H1 (cell line): ENCODE data around the gene RAB3IP. TPM values are rescaled to one million over a fixed set of nuclear protein-coding genes. Genes with fewer than 3 reads are reported as not detected.
"Not testable (repeated sequence)": the region's sequence is repeated elsewhere in the genome, so short reads cannot be mapped to it uniquely, and the experiment has no call there.

ENCODE experiments used
- CTCF ChIA-PET: fragments of 300-600 bp; sonication (Branson Sonifier 250); formaldehyde crosslinking; loops from one replicate; lab custom pipeline; 2021; ENCODE audit not compliant: partially characterized antibody; lab: Charles Lee
- POLR2A ChIA-PET: fragments of 300-600 bp; sonication (Branson Sonifier 250); formaldehyde crosslinking; loops from one replicate; lab custom pipeline; 2021; ENCODE audit warnings: inconsistent platforms; ENCODE audit not compliant: partially characterized antibody; lab: Charles Lee
- DNase-seq, 2 experiments: peaks; one replicate each; pipeline versions ENCODE4 v3.0.0 to v3.0.0-alpha.2; 2010 to 2022; ENCODE audit warnings: low spot score in 2 of 2, low read depth in 1 of 2, mixed read lengths in 1 of 2
- FAIRE-seq: peaks from 2 replicates; lab custom pipeline; 2011; peaks lifted over from hg19 to GRCh38; lab: Jason Lieb, UNC
- H2AFZ ChIP-seq: 2 replicates; pipeline ENCODE4 v1.8.1; 2012; ENCODE audit warnings: low read length, inconsistent platforms
- H2AK5ac ChIP-seq: 2 replicates; pipeline ENCODE4 v1.6.1; 2013; ENCODE audit warnings: low read depth, low read length
- H2BK120ac ChIP-seq: replicated peaks from 2 replicates; pipeline ENCODE3; 2013; ENCODE audit warnings: low read depth, low read length, inconsistent platforms
- H2BK12ac ChIP-seq: 2 replicates; pipeline ENCODE4 v1.6.1; 2013; ENCODE audit warnings: low read depth, low read length
- H2BK15ac ChIP-seq: 2 replicates; pipeline ENCODE4 v1.6.1; 2013; ENCODE audit warnings: low read length
- H2BK20ac ChIP-seq: 2 replicates; pipeline ENCODE4 v1.6.1; 2013; ENCODE audit warnings: low read length
- H2BK5ac ChIP-seq: 2 replicates; pipeline ENCODE4 v1.6.1; 2013; ENCODE audit warnings: low read depth, low read length
- H3K14ac ChIP-seq: 2 replicates; pipeline ENCODE4 v1.6.1; 2013; ENCODE audit warnings: inconsistent platforms; ENCODE audit not compliant: insufficient read length
- H3K18ac ChIP-seq: 2 replicates; pipeline ENCODE4 v1.6.1; 2013; ENCODE audit warnings: low read length; ENCODE audit errors: extremely low read depth
- H3K23ac ChIP-seq: 2 replicates; pipeline ENCODE4 v1.6.1; 2013; ENCODE audit warnings: inconsistent platforms; ENCODE audit not compliant: insufficient read length
- H3K23me2 ChIP-seq: 2 replicates; pipeline ENCODE4 v1.6.1; 2013; ENCODE audit warnings: low read depth, low read length
- H3K27ac ChIP-seq: 2 replicates; pipeline ENCODE4 v1.6.1; 2011; ENCODE audit warnings: low read depth, low read length, inconsistent platforms
- H3K27me3 ChIP-seq, 4 experiments: replicated peaks in 1 of 4; 1 replicate in 1 of 4; 2 replicates in 3 of 4; pipeline versions ENCODE4 v1.6.1 to v1.8.1; 2011 to 2013; ENCODE audit warnings: low read length in 3 of 4, mild to moderate bottlenecking in 3 of 4, inconsistent platforms in 2 of 4, mixed read lengths in 2 of 4, moderate library complexity in 1 of 4; ENCODE audit not compliant: control insufficient read depth in 3 of 4, insufficient read depth in 3 of 4; ENCODE audit errors: extremely low read depth in 1 of 4
- H3K36me3 ChIP-seq, 4 experiments: 2 replicates each; pipeline versions ENCODE4 v1.6.1 to v1.8.1; 2011 to 2013; ENCODE audit warnings: mild to moderate bottlenecking in 4 of 4, low read length in 3 of 4, moderate library complexity in 2 of 4, control low read depth in 1 of 4, inconsistent platforms in 1 of 4; ENCODE audit not compliant: insufficient read depth in 4 of 4, control insufficient read depth in 2 of 4
- H3K4ac ChIP-seq: replicated peaks from 2 replicates; pipeline ENCODE3; 2013; ENCODE audit warnings: low read length, low read depth, mixed read lengths, inconsistent platforms; ENCODE audit not compliant: insufficient read length
- H3K4me1 ChIP-seq, 4 experiments: replicated peaks in 1 of 4; 1 replicate in 1 of 4; 2 replicates in 3 of 4; pipeline versions ENCODE4 v1.6.1 to v1.8.1; 2011 to 2013; ENCODE audit warnings: low read length in 3 of 4, inconsistent platforms in 2 of 4, mixed read lengths in 1 of 4; ENCODE audit not compliant: insufficient read depth in 4 of 4, control insufficient read depth in 3 of 4
- H3K4me2 ChIP-seq, 2 experiments: 2 replicates each; pipeline versions ENCODE4 v1.6.1 to v1.8.1; 2011 to 2013; ENCODE audit warnings: low read depth in 2 of 2, low read length in 2 of 2, control low read depth in 1 of 2, inconsistent platforms in 1 of 2, mild to moderate bottlenecking in 1 of 2; ENCODE audit not compliant: insufficient read depth in 1 of 2
- H3K4me3 ChIP-seq, 4 experiments: fragments of 200-600, 300-600 bp in 1 of 4; sonication (generic), shearing (Covaris generic), sonication (Bioruptor Twin) in 1 of 4; 2 replicates each; pipeline versions ENCODE4 v1.5.1 to v1.8.1; 2011 to 2016; ENCODE audit warnings: low read length in 4 of 4, low read depth in 3 of 4, control low read depth in 2 of 4, inconsistent platforms in 2 of 4, mild to moderate bottlenecking in 2 of 4, mixed read lengths in 1 of 4, moderate library complexity in 1 of 4; ENCODE audit not compliant: insufficient read depth in 2 of 4; ENCODE audit errors: extremely low read depth in 1 of 4
- H3K56ac ChIP-seq: replicated peaks from 2 replicates; pipeline ENCODE3; 2013; ENCODE audit warnings: low read depth, mild to moderate bottlenecking, mixed read lengths, low read length, inconsistent platforms; ENCODE audit not compliant: insufficient read length
- H3K79me1 ChIP-seq: 2 replicates; pipeline ENCODE4 v1.6.1; 2013; ENCODE audit warnings: low read depth, low read length, control low read depth
- H3K79me2 ChIP-seq, 2 experiments: 2 replicates each; pipeline versions ENCODE4 v1.6.1 to v1.8.1; 2012 to 2013; ENCODE audit warnings: low read length in 2 of 2, mild to moderate bottlenecking in 2 of 2, inconsistent platforms in 1 of 2; ENCODE audit not compliant: insufficient read depth in 2 of 2, control insufficient read depth in 1 of 2
- H3K9ac ChIP-seq, 4 experiments: replicated peaks in 1 of 4; 1 replicate in 1 of 4; 2 replicates in 3 of 4; pipeline versions ENCODE4 v1.6.1 to v1.8.1; 2011 to 2013; ENCODE audit warnings: low read depth in 3 of 4, low read length in 3 of 4, control low read depth in 2 of 4, mild to moderate bottlenecking in 2 of 4, moderate library complexity in 2 of 4, inconsistent platforms in 1 of 4; ENCODE audit errors: extremely low read depth in 1 of 4
- H3K9me3 ChIP-seq, 2 experiments: 2 replicates each; pipeline versions ENCODE4 v1.6.1 to v1.8.1; 2012 to 2013; ENCODE audit warnings: mild to moderate bottlenecking in 2 of 2, moderate library complexity in 2 of 2, control low read depth in 1 of 2, inconsistent platforms in 1 of 2, low read depth in 1 of 2, low read length in 1 of 2, mixed read lengths in 1 of 2; ENCODE audit not compliant: insufficient read depth in 2 of 2
- H4K20me1 ChIP-seq, 2 experiments: replicated peaks in 1 of 2; 2 replicates each; pipeline versions ENCODE3 to v1.8.1; 2011 to 2013; ENCODE audit warnings: inconsistent platforms in 2 of 2, low read length in 2 of 2, mild to moderate bottlenecking in 1 of 2; ENCODE audit not compliant: insufficient read depth in 2 of 2, control insufficient read depth in 1 of 2
- H4K5ac ChIP-seq: 2 replicates; pipeline ENCODE4 v1.6.1; 2013; ENCODE audit warnings: low read length, low read depth, mixed read lengths, inconsistent platforms; ENCODE audit not compliant: insufficient read length
- H4K8ac ChIP-seq: 2 replicates; pipeline ENCODE4 v1.8.0; 2013; ENCODE audit warnings: mild to moderate bottlenecking, moderate library complexity, low read length, inconsistent platforms; ENCODE audit not compliant: insufficient read depth; ENCODE audit errors: extremely low read depth
- H4K91ac ChIP-seq: replicated peaks from 2 replicates; pipeline ENCODE3; 2013; ENCODE audit warnings: low read length, mixed read lengths, inconsistent platforms; ENCODE audit not compliant: insufficient read length
- WGBS, 2 experiments: shearing (Covaris generic) in 1 of 2; methylation state at CpG; one replicate each; pipeline versions ENCODE4 v1.1.6 to v1.1.7; 2013 to 2015; ENCODE audit warnings: low lambda C conversion rate in 2 of 2, mixed read lengths in 2 of 2, inconsistent platforms in 1 of 2, low coverage in 1 of 2, missing lambda C conversion rate in 1 of 2; ENCODE audit not compliant: insufficient replicate concordance in 2 of 2, insufficient coverage in 1 of 2, insufficient read length in 1 of 2; ENCODE audit errors: extremely low coverage in 1 of 2, missing lambda C conversion rate in 1 of 2; 5-methylcytosine and 5-hydroxymethylcytosine counted together
- polyA plus RNA-seq, 7 experiments: library from polyadenylated mRNA; depleted of rRNA in 3 of 7; stranded (reverse) in 5 of 7; unstranded in 2 of 7; fragments of >200 nt in 5 of 7; fragments of 200-250 nt in 2 of 7; gene quantifications; 1 replicate in 5 of 7; 2 replicates in 1 of 7; 4 replicates in 1 of 7; pipeline versions ENCODE4 v1.2.1 to v1.2.3, GENCODE V29; 2011 to 2013; ENCODE audit warnings: missing spikeins in 2 of 7, mixed read lengths in 2 of 7
- total RNA-seq: library from RNA; stranded (reverse); fragmentation: NEBNext Ultra II Directional; extraction: Animal tissue kit (Norgen Biotek cat#: 25700); gene quantifications from 2 replicates; pipeline ENCODE4 v1.2.1, GENCODE V29; 2021

The RAB3IP gene
- total and polyA plus RNA-seq, 2 of the 8 experiments (the other 6 are each of a cell fraction or from before 2014, with no cell fraction given), result 17.7 to 34.6 TPM

- H2BK12ac ChIP-seq, H3K36me3 ChIP-seq, H3K56ac ChIP-seq, H4K20me1 ChIP-seq, H3K23me2 ChIP-seq, H2BK120ac ChIP-seq, H3K18ac ChIP-seq, H3K79me2 ChIP-seq, POLR2A ChIA-PET, H3K14ac ChIP-seq, H2AFZ ChIP-seq, H2BK5ac ChIP-seq, H2BK15ac ChIP-seq, H4K91ac ChIP-seq, H4K8ac ChIP-seq, H3K27me3 ChIP-seq, H3K4me3 ChIP-seq, FAIRE-seq, H3K27ac ChIP-seq, H3K4ac ChIP-seq, H4K5ac ChIP-seq, H3K9ac ChIP-seq, H3K4me1 ChIP-seq, H2BK20ac ChIP-seq, H2AK5ac ChIP-seq, H3K79me1 ChIP-seq, H3K4me2 ChIP-seq, DNase-seq, H3K23ac ChIP-seq: not testable (repeated sequence)
- WGBS, 2 experiments, result 90% methylated on average over 31 of the region's 61 CpGs; no CpG with 5 or more reads in 1 of the 2 experiments
- CTCF ChIA-PET, result interaction anchor here (0.6 kb wide), 1 partner anchor 697 kb away, joined by 4 read pairs; no protein-coding TSS in a partner anchor
- H3K9me3 ChIP-seq, result peaks cover 3 to 16% of the 10 kb centered on the region in 2 experiments; a peak in 3 of 4 replicates
Observed at GRCh38 chr12:69853176-69853961, 114.7 kb downstream of the RAB3IP start.
